Epithelial cell of proximal tubule (primary cell): ENCODE results near the gene WDR74. TPM values are rescaled to one million over a fixed set of nuclear protein-coding genes. Genes with fewer than 3 reads are reported as not detected.
A peak's percentile ranks its signal among the peaks of the same experiment; 100 is the strongest.

Source experiments
- DNase-seq: peaks from one replicate; pipeline ENCODE4 v3.0.0-alpha.2; 2011; ENCODE audit warnings: low read depth
- H3K4me3 ChIP-seq: 2 replicates; pipeline ENCODE4 v1.5.1; 2011; ENCODE audit warnings: low read depth, mild to moderate bottlenecking, low read length
- total RNA-seq: library from RNA; depleted of rRNA; stranded (reverse); fragments of >200 nt; gene quantifications from 2 replicates; pipeline ENCODE4 v1.2.3, GENCODE V29; 2015
- TF ChIP-seq, protein P1 (sequence below): conservative IDR thresholded peaks from 2 replicates; pipeline ENCODE4 v1.5.1; 2012; ENCODE audit warnings: low read depth, mild to moderate bottlenecking, low read length

Gene WDR74
- total RNA-seq, 1 donor from 2014 or later: 55.3 TPM

GRCh38 chr11:62811659-62812058, 27.7 kb downstream of the WDR74 start:
- no peak for DNase-seq
- H3K4me3 ChIP-seq: no peak overlapping the region
- TF ChIP-seq, protein P1, sequence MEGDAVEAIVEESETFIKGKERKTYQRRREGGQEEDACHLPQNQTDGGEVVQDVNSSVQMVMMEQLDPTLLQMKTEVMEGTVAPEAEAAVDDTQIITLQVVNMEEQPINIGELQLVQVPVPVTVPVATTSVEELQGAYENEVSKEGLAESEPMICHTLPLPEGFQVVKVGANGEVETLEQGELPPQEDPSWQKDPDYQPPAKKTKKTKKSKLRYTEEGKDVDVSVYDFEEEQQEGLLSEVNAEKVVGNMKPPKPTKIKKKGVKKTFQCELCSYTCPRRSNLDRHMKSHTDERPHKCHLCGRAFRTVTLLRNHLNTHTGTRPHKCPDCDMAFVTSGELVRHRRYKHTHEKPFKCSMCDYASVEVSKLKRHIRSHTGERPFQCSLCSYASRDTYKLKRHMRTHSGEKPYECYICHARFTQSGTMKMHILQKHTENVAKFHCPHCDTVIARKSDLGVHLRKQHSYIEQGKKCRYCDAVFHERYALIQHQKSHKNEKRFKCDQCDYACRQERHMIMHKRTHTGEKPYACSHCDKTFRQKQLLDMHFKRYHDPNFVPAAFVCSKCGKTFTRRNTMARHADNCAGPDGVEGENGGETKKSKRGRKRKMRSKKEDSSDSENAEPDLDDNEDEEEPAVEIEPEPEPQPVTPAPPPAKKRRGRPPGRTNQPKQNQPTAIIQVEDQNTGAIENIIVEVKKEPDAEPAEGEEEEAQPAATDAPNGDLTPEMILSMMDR: no peak

DNA sequence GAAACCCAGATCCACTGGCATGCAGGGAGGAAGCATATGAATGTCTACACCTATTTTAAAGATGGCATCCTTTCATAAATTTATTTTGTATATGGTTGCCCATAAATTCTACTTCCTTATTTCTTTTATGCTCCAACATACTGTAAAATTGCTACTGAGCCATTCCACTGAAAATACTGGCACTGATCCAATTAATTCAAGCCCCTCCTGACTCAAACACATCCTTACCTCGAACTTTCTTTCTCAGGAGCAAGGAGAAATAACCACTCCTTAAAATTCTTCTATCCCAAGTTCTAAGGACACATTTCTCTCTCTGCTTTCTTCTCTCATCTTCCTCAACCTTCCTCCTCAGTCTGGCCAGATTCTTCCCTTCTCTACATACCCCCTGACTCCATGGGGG, 28.6 kb downstream of the WDR74 start:
- TF ChIP-seq, protein P1: no peak
- no peak for DNase-seq
- H3K4me3 ChIP-seq: no peak overlapping the region

DNA sequence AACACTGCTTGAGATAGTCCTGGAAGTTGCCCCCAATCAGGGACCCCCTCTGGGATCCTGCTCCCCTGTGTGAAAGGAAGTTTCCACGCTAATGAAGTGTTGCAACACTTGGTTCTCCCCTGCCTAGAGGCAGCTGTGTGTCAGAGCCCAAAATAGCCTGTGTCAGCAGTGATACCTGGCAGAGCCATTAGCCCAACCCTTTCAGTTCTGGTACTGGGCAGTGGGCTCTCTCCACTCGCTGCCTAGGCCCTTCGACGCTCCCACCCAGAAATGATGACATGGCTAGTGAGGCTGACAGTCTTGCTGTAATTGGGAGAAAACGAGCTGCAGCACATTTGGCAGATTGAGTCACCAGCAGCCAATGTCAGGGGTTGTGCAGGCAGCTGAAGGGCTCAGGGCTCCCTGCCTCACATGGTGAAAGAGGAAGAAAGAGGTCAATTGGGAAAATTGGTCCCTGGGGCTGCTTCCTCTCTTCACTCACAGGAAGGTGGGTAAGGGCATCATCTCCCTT, 32.7 kb downstream of the WDR74 start:
- TF ChIP-seq, protein P1: no peak
- no peak for DNase-seq
- H3K4me3 ChIP-seq: no peak overlapping the region

DNA sequence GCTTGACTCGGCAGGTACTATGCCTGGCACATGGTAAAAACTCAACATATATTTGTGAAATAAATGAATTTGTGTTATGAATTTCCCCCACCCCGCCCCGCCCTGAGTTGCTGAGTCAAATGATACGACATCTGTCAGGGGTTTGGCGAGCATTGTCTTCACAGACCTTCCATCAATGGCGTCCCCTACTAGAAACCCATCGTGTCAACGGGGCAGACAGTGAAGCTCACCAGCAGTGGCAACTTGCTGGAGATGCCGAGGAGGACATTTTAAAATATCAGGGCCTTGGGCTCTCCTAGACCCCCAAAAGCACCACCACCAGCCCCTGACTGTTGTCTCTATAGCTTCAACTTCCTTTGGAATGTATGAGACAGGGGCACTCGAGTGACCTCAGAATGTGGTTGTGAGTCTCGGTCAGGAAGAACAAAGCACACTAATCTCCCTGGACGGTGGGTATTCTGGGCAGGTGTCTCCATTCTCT, 33.4 kb downstream of the WDR74 start:
- DNase-seq: no peak
- TF ChIP-seq, protein P1: no peak
- peak overlapping the region; percentile 93 for H3K4me3 ChIP-seq

- H3K4me3 ChIP-seq: peak within 1 kb of the TSS; percentile 93
- TF ChIP-seq, protein P1: no peak
- peak; percentile 20 for DNase-seq
Measured at GRCh38 chr11:62805076-62805892, 34.1 kb downstream of the WDR74 start, which contains the start of gene NXF1. Gene NXF1 (minus strand): TSS chr11:62805440. CDS start chr11:62805356, 84 bp downstream.

- DNase-seq: peak; percentile 35
- TF ChIP-seq, protein P1: no peak
- H3K4me3 ChIP-seq: peak overlapping the region; percentile 93
Measured at GRCh38 chr11:62804310-62805075, 34.9 kb downstream of the WDR74 start.
